ENCODE data around the gene PDLIM5.
A peak's percentile ranks its signal among the peaks of the same experiment; 100 is the strongest.

PDLIM5 gene

DNA sequence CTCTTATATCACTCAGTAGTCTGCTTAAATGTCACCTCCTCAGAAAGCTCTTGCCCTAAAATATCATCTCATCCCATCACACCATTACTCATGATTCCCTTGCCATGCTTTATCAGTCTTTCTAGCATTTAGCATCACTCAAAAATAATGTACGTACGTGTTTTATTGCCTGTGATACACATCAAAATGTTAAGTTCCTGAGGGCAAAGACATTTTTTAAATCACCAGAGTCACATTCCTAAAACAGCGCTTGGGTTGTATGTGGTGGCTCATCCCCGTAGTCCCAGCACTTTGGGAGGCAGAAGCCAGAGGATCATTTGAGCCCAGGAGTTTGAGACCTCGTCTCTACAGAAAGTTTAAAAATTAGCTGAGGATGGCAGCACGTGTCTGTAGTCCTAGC lies 21.3 kb upstream of the PDLIM5 start:
- H3K4me3 ChIP-seq (ENCODE audit: low read length), result no peak overlapping the region
- peaks cover 7% of the 10 kb centered on the region for H3K9me3 ChIP-seq (replicated peaks; ENCODE audit: low read length)
- no peaks in the 10 kb centered on the region for H3K27me3 ChIP-seq (ENCODE audit: control insufficient read depth, insufficient read depth, low read length)
- H3K4me2 ChIP-seq (ENCODE audit: low read length), result no peak overlapping the region
- H3K9ac ChIP-seq (ENCODE audit: low read depth, low read length), result no peak overlapping the region
- no peaks in the 10 kb centered on the region for H3K4me1 ChIP-seq (ENCODE audit: control insufficient read depth, insufficient read depth, low read length)
- no peaks in the 10 kb centered on the region for H3K36me3 ChIP-seq (ENCODE audit: insufficient read depth, low read length)

DNA sequence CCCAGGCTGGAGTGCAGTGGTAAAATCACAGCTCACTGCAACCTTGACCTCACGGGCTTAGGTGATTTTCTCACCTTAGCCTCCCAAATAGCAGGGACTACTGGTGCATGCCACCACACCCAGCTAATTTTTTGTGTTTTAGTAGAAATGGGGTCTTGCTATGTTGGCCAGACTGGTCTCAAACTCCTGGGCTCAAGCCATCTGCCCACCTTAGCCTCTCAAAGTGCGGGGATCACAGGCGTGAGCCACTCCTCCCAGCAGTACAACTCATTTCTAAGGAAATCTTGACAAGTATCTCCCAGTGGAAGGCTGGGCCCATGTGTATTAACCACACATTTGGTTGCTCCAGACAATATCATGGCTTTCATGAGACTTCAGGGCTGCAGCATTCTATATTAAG lies 20.4 kb upstream of the PDLIM5 start:
- peaks cover 5% of the 10 kb centered on the region for H3K9me3 ChIP-seq (replicated peaks; ENCODE audit: low read length)
- H3K27me3 ChIP-seq (ENCODE audit: control insufficient read depth, insufficient read depth, low read length), result no peaks in the 10 kb centered on the region
- H3K4me2 ChIP-seq (ENCODE audit: low read length), result no peak overlapping the region
- no peaks in the 10 kb centered on the region for H3K36me3 ChIP-seq (ENCODE audit: insufficient read depth, low read length)
- H3K4me3 ChIP-seq (ENCODE audit: low read length), result no peak overlapping the region
- no peaks in the 10 kb centered on the region for H3K4me1 ChIP-seq (ENCODE audit: control insufficient read depth, insufficient read depth, low read length)
- no peak overlapping the region for H3K9ac ChIP-seq (ENCODE audit: low read depth, low read length)

- no peak overlapping the region for H3K4me2 ChIP-seq (ENCODE audit: low read length)
Observed at GRCh38 chr4:94434505-94434904, 17.2 kb upstream of the PDLIM5 start.

DNA sequence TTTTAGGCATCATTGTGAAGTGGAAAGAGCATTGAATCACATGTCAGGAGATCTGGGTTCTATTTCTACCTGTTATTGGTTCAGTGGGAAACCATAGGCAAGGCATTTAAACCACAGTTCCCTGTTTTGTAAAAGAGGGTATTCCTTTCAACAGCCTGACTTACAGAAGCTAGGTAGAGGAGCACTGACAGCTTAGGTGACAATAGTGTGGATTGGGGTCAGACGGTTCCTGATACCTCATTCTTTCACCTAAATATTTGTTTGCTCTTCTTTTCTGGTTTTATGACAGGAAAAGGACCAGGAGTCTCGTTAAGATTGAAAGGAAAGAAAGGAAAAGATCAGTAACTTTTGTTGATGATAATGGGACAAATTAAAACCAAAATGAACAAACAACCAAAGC lies 15.9 kb upstream of the PDLIM5 start:
- Histone ChIP-seq H3K9ac (ENCODE audit: low read depth, low read length) (no peak overlapping the region), H3K4me2 (ENCODE audit: low read length) (no peak overlapping the region), H3K36me3 (ENCODE audit: insufficient read depth, low read length) (no peaks in the 10 kb centered on the region), H3K4me1 (ENCODE audit: control insufficient read depth, insufficient read depth, low read length) (no peaks in the 10 kb centered on the region), H3K9me3 (replicated peaks; ENCODE audit: low read length) (no peaks in the 10 kb centered on the region), H3K4me3 (ENCODE audit: low read length) (no peak overlapping the region), H3K27me3 (ENCODE audit: control insufficient read depth, insufficient read depth, low read length) (no peaks in the 10 kb centered on the region)

More at GRCh38 chr4:94434505-94434904, 17.2 kb upstream of the PDLIM5 start:
- Histone ChIP-seq H3K9me3 (replicated peaks; ENCODE audit: low read length) (no peaks in the 10 kb centered on the region), H3K27me3 (ENCODE audit: control insufficient read depth, insufficient read depth, low read length) (no peaks in the 10 kb centered on the region), H3K9ac (ENCODE audit: low read depth, low read length) (no peak overlapping the region), H3K4me3 (ENCODE audit: low read length) (no peak overlapping the region), H3K4me1 (ENCODE audit: control insufficient read depth, insufficient read depth, low read length) (no peaks in the 10 kb centered on the region), H3K36me3 (ENCODE audit: insufficient read depth, low read length) (no peaks in the 10 kb centered on the region)

DNA sequence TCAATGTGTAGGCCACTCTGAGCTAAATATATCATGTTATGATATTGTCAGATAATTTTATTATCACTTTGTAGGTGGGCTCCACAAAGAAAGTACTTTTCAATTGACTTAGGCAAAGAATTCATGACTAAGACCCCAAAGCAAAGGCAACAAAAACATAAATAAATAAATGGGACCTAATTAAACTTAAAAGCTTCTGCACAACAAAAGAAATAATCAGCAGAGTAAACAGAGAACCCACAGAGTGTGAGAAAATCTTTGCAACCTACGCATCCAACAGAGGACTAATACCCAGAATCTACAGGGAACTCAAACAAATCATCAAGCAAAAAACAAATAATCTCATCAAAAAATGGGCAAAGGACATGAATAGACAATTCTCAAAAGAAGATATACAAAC lies 15.2 kb upstream of the PDLIM5 start:
- Histone ChIP-seq H3K4me2 (ENCODE audit: low read length) (no peak overlapping the region), H3K36me3 (ENCODE audit: insufficient read depth, low read length) (no peaks in the 10 kb centered on the region), H3K9me3 (replicated peaks; ENCODE audit: low read length) (no peaks in the 10 kb centered on the region), H3K4me1 (ENCODE audit: control insufficient read depth, insufficient read depth, low read length) (no peaks in the 10 kb centered on the region), H3K9ac (ENCODE audit: low read depth, low read length) (no peak overlapping the region), H3K4me3 (ENCODE audit: low read length) (no peak overlapping the region), H3K27me3 (ENCODE audit: control insufficient read depth, insufficient read depth, low read length) (no peaks in the 10 kb centered on the region)

GRCh38 chr4:94439606-94440005 lies 12.1 kb upstream of the PDLIM5 start:
- Histone ChIP-seq H3K4me3 (ENCODE audit: low read length) (no peak overlapping the region), H3K4me1 (ENCODE audit: control insufficient read depth, insufficient read depth, low read length) (peaks cover 5% of the 10 kb centered on the region), H3K9ac (ENCODE audit: low read depth, low read length) (no peak overlapping the region), H3K27me3 (ENCODE audit: control insufficient read depth, insufficient read depth, low read length) (no peaks in the 10 kb centered on the region), H3K36me3 (ENCODE audit: insufficient read depth, low read length) (no peaks in the 10 kb centered on the region), H3K9me3 (replicated peaks; ENCODE audit: low read length) (no peaks in the 10 kb centered on the region), H3K4me2 (ENCODE audit: low read length) (no peak overlapping the region)

DNA sequence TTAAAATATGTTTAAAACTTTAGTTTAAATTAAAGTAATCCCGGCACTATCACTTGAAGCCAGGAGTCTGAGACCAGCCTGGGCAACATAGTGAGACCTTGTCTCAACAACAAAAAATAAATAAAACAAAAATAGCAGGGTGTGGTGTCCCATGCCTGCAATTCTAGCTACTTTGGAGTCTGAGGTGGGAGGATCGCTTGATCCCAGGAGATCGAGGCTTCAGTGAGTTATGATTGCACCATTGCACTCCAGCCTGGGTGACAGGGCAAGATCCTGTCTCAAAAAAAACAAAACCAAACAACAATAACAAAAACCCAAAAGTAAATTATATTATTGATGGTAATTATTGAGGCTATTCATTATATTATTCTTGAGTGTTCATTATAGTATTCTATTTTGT lies 9.9 kb upstream of the PDLIM5 start:
- Histone ChIP-seq H3K36me3 (ENCODE audit: insufficient read depth, low read length) (no peaks in the 10 kb centered on the region), H3K27me3 (ENCODE audit: control insufficient read depth, insufficient read depth, low read length) (no peaks in the 10 kb centered on the region), H3K4me3 (ENCODE audit: low read length) (no peak overlapping the region), H3K4me1 (ENCODE audit: control insufficient read depth, insufficient read depth, low read length) (peaks cover 24% of the 10 kb centered on the region), H3K4me2 (ENCODE audit: low read length) (no peak overlapping the region), H3K9me3 (replicated peaks; ENCODE audit: low read length) (no peaks in the 10 kb centered on the region), H3K9ac (ENCODE audit: low read depth, low read length) (no peak overlapping the region)

- H3K9ac ChIP-seq (ENCODE audit: low read depth, low read length), result no peak overlapping the region
- H3K36me3 ChIP-seq (ENCODE audit: insufficient read depth, low read length), result no peaks in the 10 kb centered on the region
- H3K4me2 ChIP-seq (ENCODE audit: low read length), result no peak overlapping the region
- no peaks in the 10 kb centered on the region for H3K9me3 ChIP-seq (replicated peaks; ENCODE audit: low read length)
- H3K27me3 ChIP-seq (ENCODE audit: control insufficient read depth, insufficient read depth, low read length), result no peaks in the 10 kb centered on the region
- no peak overlapping the region for H3K4me3 ChIP-seq (ENCODE audit: low read length)
- H3K4me1 ChIP-seq (ENCODE audit: control insufficient read depth, insufficient read depth, low read length), result peaks cover 28% of the 10 kb centered on the region
Observed at GRCh38 chr4:94442251-94442650, 9.5 kb upstream of the PDLIM5 start.

DNA sequence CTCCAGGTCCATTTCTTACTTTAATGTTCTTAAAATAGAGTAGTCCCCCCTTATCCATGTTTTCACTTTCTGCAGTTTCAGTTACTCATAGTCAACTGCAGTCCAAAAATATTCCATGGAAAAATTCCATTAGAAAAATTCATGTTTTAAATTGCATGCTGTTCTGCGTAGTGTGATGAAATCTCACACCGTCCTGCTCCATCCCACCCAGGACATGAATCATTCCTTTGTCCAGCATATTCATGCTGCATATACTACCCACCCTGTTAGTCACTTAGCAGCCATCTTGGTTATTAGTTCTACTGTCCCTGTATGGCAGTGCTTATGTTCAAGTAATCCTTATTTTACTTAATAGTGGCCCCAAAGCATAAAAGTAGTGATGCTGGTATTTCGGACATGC lies 5.4 kb upstream of the PDLIM5 start:
- Histone ChIP-seq H3K4me1 (ENCODE audit: control insufficient read depth, insufficient read depth, low read length) (peaks cover 50% of the 10 kb centered on the region), H3K4me3 (ENCODE audit: low read length) (no peak overlapping the region), H3K36me3 (ENCODE audit: insufficient read depth, low read length) (no peaks in the 10 kb centered on the region), H3K4me2 (ENCODE audit: low read length) (no peak overlapping the region), H3K27me3 (ENCODE audit: control insufficient read depth, insufficient read depth, low read length) (no peaks in the 10 kb centered on the region), H3K9ac (ENCODE audit: low read depth, low read length) (peak overlapping the region; percentile 28), H3K9me3 (replicated peaks; ENCODE audit: low read length) (no peaks in the 10 kb centered on the region)

- no peak overlapping the region for H3K4me3 ChIP-seq (ENCODE audit: low read length)
- H3K9me3 ChIP-seq (replicated peaks; ENCODE audit: low read length), result no peaks in the 10 kb centered on the region
- no peaks in the 10 kb centered on the region for H3K27me3 ChIP-seq (ENCODE audit: control insufficient read depth, insufficient read depth, low read length)
- no peaks in the 10 kb centered on the region for H3K36me3 ChIP-seq (ENCODE audit: insufficient read depth, low read length)
- H3K4me1 ChIP-seq (ENCODE audit: control insufficient read depth, insufficient read depth, low read length), result peaks cover 50% of the 10 kb centered on the region
- H3K9ac ChIP-seq (ENCODE audit: low read depth, low read length), result peak overlapping the region; percentile 12
- H3K4me2 ChIP-seq (ENCODE audit: low read length), result peak overlapping the region; percentile 53
Observed at GRCh38 chr4:94447754-94448411, 3.9 kb upstream of the PDLIM5 start.

DNA sequence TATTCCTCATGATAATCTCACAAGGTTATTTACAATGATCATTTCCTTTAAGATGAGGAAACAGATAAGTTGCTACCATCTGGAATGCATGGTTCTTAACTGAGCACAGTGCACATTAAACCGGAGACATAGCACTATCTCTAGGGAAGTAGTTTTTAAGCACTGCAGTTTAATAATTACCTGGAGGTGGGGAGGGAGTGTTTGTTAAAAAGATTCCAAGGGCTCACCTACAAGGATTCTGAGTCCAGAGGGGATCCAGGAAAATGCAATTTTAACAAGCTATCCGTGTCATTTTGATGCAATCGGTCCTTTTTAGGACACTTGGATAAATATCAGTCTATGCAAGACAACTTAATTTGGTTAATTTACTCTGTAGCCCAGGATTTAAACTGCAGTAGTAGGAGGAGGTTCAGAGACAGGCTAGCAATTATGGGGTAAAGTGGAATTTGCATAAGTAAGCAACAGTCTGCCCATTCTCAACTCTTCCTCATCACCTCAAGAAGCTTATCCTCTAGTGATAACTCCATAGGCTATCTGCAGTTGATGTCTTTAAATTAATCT lies 2.8 kb upstream of the PDLIM5 start:
- Histone ChIP-seq H3K27me3 (ENCODE audit: control insufficient read depth, insufficient read depth, low read length) (no peaks in the 10 kb centered on the region), H3K4me3 (ENCODE audit: low read length) (no peak overlapping the region), H3K9ac (ENCODE audit: low read depth, low read length) (no peak overlapping the region), H3K9me3 (replicated peaks; ENCODE audit: low read length) (no peaks in the 10 kb centered on the region), H3K4me2 (ENCODE audit: low read length) (no peak overlapping the region), H3K36me3 (ENCODE audit: insufficient read depth, low read length) (no peaks in the 10 kb centered on the region), H3K4me1 (ENCODE audit: control insufficient read depth, insufficient read depth, low read length) (peaks cover 55% of the 10 kb centered on the region)

DNA sequence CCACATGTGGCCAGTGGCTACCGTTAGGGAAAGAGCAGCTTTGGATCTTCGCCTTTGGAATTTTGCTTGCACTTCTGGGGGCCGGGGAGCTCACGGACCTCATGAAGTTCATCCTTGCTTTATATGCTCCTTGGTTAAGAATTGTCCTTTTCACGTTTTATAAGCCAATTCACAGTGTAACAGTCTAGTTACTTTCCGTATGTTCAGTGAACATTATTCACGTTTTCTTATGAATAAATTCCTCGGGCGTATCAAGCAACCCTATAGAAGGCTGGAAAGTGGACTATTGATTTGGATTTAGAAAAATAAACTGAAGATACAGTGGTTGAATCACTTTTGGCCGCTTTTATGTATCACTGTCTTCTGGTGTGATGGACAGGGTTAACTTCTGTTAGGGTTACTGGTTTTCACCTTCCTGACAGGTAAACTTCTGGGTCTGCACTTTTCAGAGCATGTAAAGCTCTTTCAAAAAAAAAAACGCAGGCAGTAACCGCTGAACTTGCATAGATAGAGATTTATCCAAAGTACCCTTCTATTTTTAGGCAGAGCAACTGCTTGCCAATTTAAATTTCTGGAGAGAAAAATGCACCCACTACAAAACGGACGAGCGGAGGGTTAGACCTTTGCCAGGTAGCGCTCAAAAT lies 569 bp upstream of the PDLIM5 start:
- no peaks in the 10 kb centered on the region for H3K9me3 ChIP-seq (replicated peaks; ENCODE audit: low read length)
- peaks cover 55% of the 10 kb centered on the region for H3K4me1 ChIP-seq (ENCODE audit: control insufficient read depth, insufficient read depth, low read length)
- H3K4me2 ChIP-seq (ENCODE audit: low read length), result peak overlapping the region; percentile 83
- peak overlapping the region; percentile 98 for H3K9ac ChIP-seq (ENCODE audit: low read depth, low read length)
- H3K36me3 ChIP-seq (ENCODE audit: insufficient read depth, low read length), result peaks cover 10% of the 10 kb centered on the region
- H3K4me3 ChIP-seq (ENCODE audit: low read length), result peak overlapping the region; percentile 83
- H3K27me3 ChIP-seq (ENCODE audit: control insufficient read depth, insufficient read depth, low read length), result no peaks in the 10 kb centered on the region

Measured in skeletal muscle satellite cell (primary cell).